WTC11 (cell line): Measurements from ENCODE around the gene KLHL11. TPM values are rescaled to one million over a fixed set of nuclear protein-coding genes. Genes with fewer than 3 reads are reported as not detected.

ENCODE experiments used
- ATAC-seq: fragments of 200-7000 bp; cut with Tn5 transposase; 2 replicates; pipeline ENCODE4 v1.10.0; 2021; ENCODE audit warnings: mild to moderate bottlenecking, moderate library complexity
- CTCF ChIA-PET: fragments of 300-600 bp; sonication (Branson Sonifier 250); formaldehyde crosslinking; loops from one replicate; lab custom pipeline; 2021; ENCODE audit warnings: antibody characterized with exemption; lab: Charles Lee
- POLR2A ChIA-PET: fragments of 350-600 bp; sonication (Branson Sonifier 250); formaldehyde crosslinking; loops from one replicate; lab custom pipeline; 2021; ENCODE audit warnings: antibody characterized with exemption; lab: Charles Lee
- DNase-seq: peaks from one replicate; pipeline ENCODE4 v3.0.0; 2021; ENCODE audit warnings: low spot score
- H3K27ac Mint-ChIP-seq: 2 replicates; pipeline ENCODE4 v1.8.0; 2021; ENCODE audit warnings: mixed read lengths
- H3K27me3 Mint-ChIP-seq: 2 replicates; pipeline ENCODE4 v1.8.0; 2021; ENCODE audit warnings: low read depth, mild to moderate bottlenecking, moderate library complexity, mixed read lengths
- H3K36me3 Mint-ChIP-seq: 2 replicates; pipeline ENCODE4 v1.8.0; 2021; ENCODE audit warnings: mixed read lengths
- H3K4me1 Mint-ChIP-seq: 2 replicates; pipeline ENCODE4 v1.8.0; 2022; ENCODE audit warnings: mixed read lengths
- H3K4me3 Mint-ChIP-seq: 2 replicates; pipeline ENCODE4 v1.8.0; 2021; ENCODE audit warnings: mild to moderate bottlenecking, moderate library complexity, mixed read lengths
- H3K9me3 Mint-ChIP-seq: 2 replicates; pipeline ENCODE4 v1.8.0; 2021; ENCODE audit warnings: mixed read lengths
- EMX1 ChIP-seq: fragments of 250-450 bp; sonication (Bioruptor Pico); IDR thresholded peaks from 2 replicates; pipeline ENCODE4 v1.8.0; 2021; ENCODE audit warnings: mild to moderate bottlenecking
- GABPB1 ChIP-seq: sonication (generic); formaldehyde crosslinking; IDR thresholded peaks from 2 replicates; pipeline ENCODE4 v1.8.1; 2023; ENCODE audit warnings: mild to moderate bottlenecking, missing genetic modification reagents
- IRF2 ChIP-seq: sonication (generic); formaldehyde crosslinking; IDR thresholded peaks from 2 replicates; pipeline ENCODE4 v1.8.0; 2022; ENCODE audit warnings: low read depth, missing genetic modification reagents, borderline replicate concordance
- MXD4 ChIP-seq: fragments of 250-450 bp; sonication (Bioruptor Pico); IDR thresholded peaks from 2 replicates; pipeline ENCODE4 v1.8.0; 2021; ENCODE audit warnings: mild to moderate bottlenecking, moderate library complexity, borderline replicate concordance
- MYBL2 ChIP-seq: sonication (generic); formaldehyde crosslinking; IDR thresholded peaks from 2 replicates; pipeline ENCODE4 v1.8.1; 2023; ENCODE audit warnings: mild to moderate bottlenecking, moderate library complexity, missing genetic modification reagents
- NFATC4 ChIP-seq: fragments of 250-450 bp; sonication (Bioruptor Pico); IDR thresholded peaks from 2 replicates; pipeline ENCODE4 v1.9.0; 2021; ENCODE audit warnings: mild to moderate bottlenecking
- NR2C2 ChIP-seq: sonication (generic); formaldehyde crosslinking; IDR thresholded peaks from 2 replicates; pipeline ENCODE4 v1.8.0; 2022; ENCODE audit warnings: mild to moderate bottlenecking, missing genetic modification reagents
- RORB ChIP-seq: fragments of 250-450 bp; sonication (Bioruptor Pico); IDR thresholded peaks from 2 replicates; pipeline ENCODE4 v1.9.0; 2021; ENCODE audit warnings: mild to moderate bottlenecking
- SMAD4 ChIP-seq: sonication (generic); formaldehyde crosslinking; IDR thresholded peaks from 2 replicates; pipeline ENCODE4 v1.8.0; 2022; ENCODE audit warnings: mild to moderate bottlenecking, missing genetic modification reagents
- STAT6 ChIP-seq: sonication (generic); formaldehyde crosslinking; conservative IDR thresholded peaks from 2 replicates; pipeline ENCODE4 v1.8.1; 2023; ENCODE audit warnings: mild to moderate bottlenecking, low read depth, missing genetic modification reagents, moderate library complexity
- TEAD1 ChIP-seq: sonication (generic); formaldehyde crosslinking; IDR thresholded peaks from 2 replicates; pipeline ENCODE4 v1.8.0; 2022; ENCODE audit warnings: mild to moderate bottlenecking, missing genetic modification reagents
- TP53 ChIP-seq: sonication (generic); formaldehyde crosslinking; IDR thresholded peaks from 2 replicates; pipeline ENCODE4 v1.8.1; 2023; ENCODE audit warnings: mild to moderate bottlenecking, missing genetic modification reagents
- ZNF121 ChIP-seq: sonication (generic); formaldehyde crosslinking; IDR thresholded peaks from 2 replicates; pipeline ENCODE4 v1.8.0; 2023; ENCODE audit warnings: missing genetic modification reagents
- ZNF416 ChIP-seq: fragments of 250-450 bp; sonication (Bioruptor Pico); IDR thresholded peaks from 2 replicates; pipeline ENCODE4 v1.9.0; 2021; ENCODE audit warnings: mild to moderate bottlenecking, inconsistent platforms
- total RNA-seq: library from RNA; stranded (reverse); gene quantifications from 3 replicates; pipeline ENCODE4 v1.2.3, GENCODE V29; 2021
- TF ChIP-seq, protein P1 (sequence below): sonication (generic); formaldehyde crosslinking; IDR thresholded peaks from 2 replicates; pipeline ENCODE4 v1.8.0; 2022; ENCODE audit warnings: missing genetic modification reagents
- TF ChIP-seq, protein P2 (sequence below): fragments of 200-600 bp; IDR thresholded peaks from 2 replicates; pipeline ENCODE4 v1.8.0; 2022; ENCODE audit warnings: antibody characterized with exemption
- TF ChIP-seq, protein P3 (sequence below): sonication (generic); formaldehyde crosslinking; IDR thresholded peaks from 2 replicates; pipeline ENCODE4 v1.8.1; 2022; ENCODE audit warnings: mild to moderate bottlenecking, moderate library complexity, missing genetic modification reagents
- TF ChIP-seq, protein P4 (sequence below): sonication (generic); formaldehyde crosslinking; IDR thresholded peaks from 2 replicates; pipeline ENCODE4 v1.8.0; 2022; ENCODE audit warnings: mild to moderate bottlenecking, missing genetic modification reagents
- TF ChIP-seq, protein P5 (sequence below): sonication (generic); formaldehyde crosslinking; IDR thresholded peaks from 2 replicates; pipeline ENCODE4 v1.8.0; 2023; ENCODE audit warnings: missing genetic modification reagents

The KLHL11 gene
- total RNA-seq, 1 experiment from 2014 or later: 15.0 TPM

- no peaks in the 10 kb centered on the region for H3K27me3 Mint-ChIP-seq
- H3K36me3 Mint-ChIP-seq: peaks cover 43% of the 10 kb centered on the region
- ATAC-seq (no peak), DNase-seq (no peak)
- H3K4me3 Mint-ChIP-seq: no peak overlapping the region
- H3K9me3 Mint-ChIP-seq: no peaks in the 10 kb centered on the region
- TF ChIP-seq GABPB1 (CRISPR knock-in tag) (0 out of 2 replicates have a peak, but pooled peaks have one; percentile 12), NR2C2 (no peak)
- peak overlapping the region; percentile 94 for H3K27ac Mint-ChIP-seq
- ChIA-PET CTCF (interaction anchor here (0.6 to 8.6 kb wide), 5 partner anchors 16 to 114 kb away, joined by 3 to 134 read pairs (median 3); partner anchors contain the start of genes DNAJC7 and ODAD4), POLR2A (interaction anchor here (1.3 kb wide), 1 partner anchor 18 kb away, joined by 3 read pairs; no protein-coding TSS in a partner anchor)
- peaks cover 41% of the 10 kb centered on the region for H3K4me1 Mint-ChIP-seq
Measured at GRCh38 chr17:41914358-41914766, 49.1 kb upstream of the KLHL11 start.

- CTCF ChIA-PET: interaction anchor here (0.7 to 8.6 kb wide), 3 partner anchors 17 to 65 kb away, joined by 3 to 134 read pairs (median 21); partner anchors contain the start of gene ODAD4
- TF ChIP-seq, protein P1, sequence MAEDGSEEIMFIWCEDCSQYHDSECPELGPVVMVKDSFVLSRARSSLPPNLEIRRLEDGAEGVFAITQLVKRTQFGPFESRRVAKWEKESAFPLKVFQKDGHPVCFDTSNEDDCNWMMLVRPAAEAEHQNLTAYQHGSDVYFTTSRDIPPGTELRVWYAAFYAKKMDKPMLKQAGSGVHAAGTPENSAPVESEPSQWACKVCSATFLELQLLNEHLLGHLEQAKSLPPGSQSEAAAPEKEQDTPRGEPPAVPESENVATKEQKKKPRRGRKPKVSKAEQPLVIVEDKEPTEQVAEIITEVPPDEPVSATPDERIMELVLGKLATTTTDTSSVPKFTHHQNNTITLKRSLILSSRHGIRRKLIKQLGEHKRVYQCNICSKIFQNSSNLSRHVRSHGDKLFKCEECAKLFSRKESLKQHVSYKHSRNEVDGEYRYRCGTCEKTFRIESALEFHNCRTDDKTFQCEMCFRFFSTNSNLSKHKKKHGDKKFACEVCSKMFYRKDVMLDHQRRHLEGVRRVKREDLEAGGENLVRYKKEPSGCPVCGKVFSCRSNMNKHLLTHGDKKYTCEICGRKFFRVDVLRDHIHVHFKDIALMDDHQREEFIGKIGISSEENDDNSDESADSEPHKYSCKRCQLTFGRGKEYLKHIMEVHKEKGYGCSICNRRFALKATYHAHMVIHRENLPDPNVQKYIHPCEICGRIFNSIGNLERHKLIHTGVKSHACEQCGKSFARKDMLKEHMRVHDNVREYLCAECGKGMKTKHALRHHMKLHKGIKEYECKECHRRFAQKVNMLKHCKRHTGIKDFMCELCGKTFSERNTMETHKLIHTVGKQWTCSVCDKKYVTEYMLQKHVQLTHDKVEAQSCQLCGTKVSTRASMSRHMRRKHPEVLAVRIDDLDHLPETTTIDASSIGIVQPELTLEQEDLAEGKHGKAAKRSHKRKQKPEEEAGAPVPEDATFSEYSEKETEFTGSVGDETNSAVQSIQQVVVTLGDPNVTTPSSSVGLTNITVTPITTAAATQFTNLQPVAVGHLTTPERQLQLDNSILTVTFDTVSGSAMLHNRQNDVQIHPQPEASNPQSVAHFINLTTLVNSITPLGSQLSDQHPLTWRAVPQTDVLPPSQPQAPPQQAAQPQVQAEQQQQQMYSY (CRISPR knock-in tag): no peak
- TF ChIP-seq ZNF121 (CRISPR knock-in tag): peak; percentile 69; the same call in 1 of the 2 replicates
- TF ChIP-seq, all 79 proteins: peak for 1
- H3K4me1 Mint-ChIP-seq: peaks cover 41% of the 10 kb centered on the region
- no peaks in the 10 kb centered on the region for H3K9me3 Mint-ChIP-seq
- DNase-seq: peak; percentile 29
- H3K36me3 Mint-ChIP-seq: peaks cover 47% of the 10 kb centered on the region
- peak; percentile 40 for ATAC-seq
- no peaks in the 10 kb centered on the region for H3K27me3 Mint-ChIP-seq
- H3K27ac Mint-ChIP-seq: peak overlapping the region; percentile 94
- POLR2A ChIA-PET: interaction anchor here (1.3 kb wide), 1 partner anchor 17 kb away, joined by 3 read pairs; no protein-coding TSS in a partner anchor
- H3K4me3 Mint-ChIP-seq: no peak overlapping the region
Measured at GRCh38 chr17:41913798-41914197, 48.6 kb upstream of the KLHL11 start.

GRCh38 chr17:41912925-41913324 lies 47.7 kb upstream of the KLHL11 start:
- CTCF ChIA-PET: interaction anchor here (1.0 to 8.6 kb wide), 4 partner anchors 17 to 105 kb away, joined by 3 to 134 read pairs (median 12); partner anchors contain the start of genes DNAJC7, FKBP10 and ODAD4
- Mint-ChIP-seq H3K27me3 (no peaks in the 10 kb centered on the region), H3K36me3 (peaks cover 56% of the 10 kb centered on the region), H3K27ac (peak overlapping the region; percentile 8; the same call in 1 of the 2 replicates), H3K9me3 (no peaks in the 10 kb centered on the region), H3K4me1 (peaks cover 41% of the 10 kb centered on the region), H3K4me3 (no peak overlapping the region)
- POLR2A ChIA-PET: no interaction called here
- ATAC-seq (no peak), DNase-seq (no peak)
- no peak for TF ChIP-seq TEAD1 (CRISPR knock-in tag)
- TF ChIP-seq, protein P2, sequence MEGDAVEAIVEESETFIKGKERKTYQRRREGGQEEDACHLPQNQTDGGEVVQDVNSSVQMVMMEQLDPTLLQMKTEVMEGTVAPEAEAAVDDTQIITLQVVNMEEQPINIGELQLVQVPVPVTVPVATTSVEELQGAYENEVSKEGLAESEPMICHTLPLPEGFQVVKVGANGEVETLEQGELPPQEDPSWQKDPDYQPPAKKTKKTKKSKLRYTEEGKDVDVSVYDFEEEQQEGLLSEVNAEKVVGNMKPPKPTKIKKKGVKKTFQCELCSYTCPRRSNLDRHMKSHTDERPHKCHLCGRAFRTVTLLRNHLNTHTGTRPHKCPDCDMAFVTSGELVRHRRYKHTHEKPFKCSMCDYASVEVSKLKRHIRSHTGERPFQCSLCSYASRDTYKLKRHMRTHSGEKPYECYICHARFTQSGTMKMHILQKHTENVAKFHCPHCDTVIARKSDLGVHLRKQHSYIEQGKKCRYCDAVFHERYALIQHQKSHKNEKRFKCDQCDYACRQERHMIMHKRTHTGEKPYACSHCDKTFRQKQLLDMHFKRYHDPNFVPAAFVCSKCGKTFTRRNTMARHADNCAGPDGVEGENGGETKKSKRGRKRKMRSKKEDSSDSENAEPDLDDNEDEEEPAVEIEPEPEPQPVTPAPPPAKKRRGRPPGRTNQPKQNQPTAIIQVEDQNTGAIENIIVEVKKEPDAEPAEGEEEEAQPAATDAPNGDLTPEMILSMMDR: no peak
- TF ChIP-seq MXD4 (CRISPR knock-in tag): no peak
- TF ChIP-seq EMX1 (CRISPR knock-in tag): no peak
- TF ChIP-seq, protein P3, sequence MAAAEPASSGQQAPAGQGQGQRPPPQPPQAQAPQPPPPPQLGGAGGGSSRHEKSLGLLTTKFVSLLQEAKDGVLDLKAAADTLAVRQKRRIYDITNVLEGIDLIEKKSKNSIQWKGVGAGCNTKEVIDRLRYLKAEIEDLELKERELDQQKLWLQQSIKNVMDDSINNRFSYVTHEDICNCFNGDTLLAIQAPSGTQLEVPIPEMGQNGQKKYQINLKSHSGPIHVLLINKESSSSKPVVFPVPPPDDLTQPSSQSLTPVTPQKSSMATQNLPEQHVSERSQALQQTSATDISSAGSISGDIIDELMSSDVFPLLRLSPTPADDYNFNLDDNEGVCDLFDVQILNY: no peak
- no peak for TF ChIP-seq STAT6 (CRISPR knock-in tag)
- TF ChIP-seq ZNF416 (CRISPR knock-in tag): no peak
- TF ChIP-seq MYBL2 (CRISPR knock-in tag): no peak
- TF ChIP-seq, protein P4, sequence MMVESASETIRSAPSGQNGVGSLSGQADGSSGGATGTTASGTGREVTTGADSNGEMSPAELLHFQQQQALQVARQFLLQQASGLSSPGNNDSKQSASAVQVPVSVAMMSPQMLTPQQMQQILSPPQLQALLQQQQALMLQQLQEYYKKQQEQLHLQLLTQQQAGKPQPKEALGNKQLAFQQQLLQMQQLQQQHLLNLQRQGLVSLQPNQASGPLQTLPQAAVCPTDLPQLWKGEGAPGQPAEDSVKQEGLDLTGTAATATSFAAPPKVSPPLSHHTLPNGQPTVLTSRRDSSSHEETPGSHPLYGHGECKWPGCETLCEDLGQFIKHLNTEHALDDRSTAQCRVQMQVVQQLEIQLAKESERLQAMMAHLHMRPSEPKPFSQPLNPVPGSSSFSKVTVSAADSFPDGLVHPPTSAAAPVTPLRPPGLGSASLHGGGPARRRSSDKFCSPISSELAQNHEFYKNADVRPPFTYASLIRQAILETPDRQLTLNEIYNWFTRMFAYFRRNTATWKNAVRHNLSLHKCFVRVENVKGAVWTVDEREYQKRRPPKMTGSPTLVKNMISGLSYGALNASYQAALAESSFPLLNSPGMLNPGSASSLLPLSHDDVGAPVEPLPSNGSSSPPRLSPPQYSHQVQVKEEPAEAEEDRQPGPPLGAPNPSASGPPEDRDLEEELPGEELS (CRISPR knock-in tag): no peak
- TF ChIP-seq NFATC4 (CRISPR knock-in tag): no peak
- no peak for TF ChIP-seq TP53 (CRISPR knock-in tag)
- TF ChIP-seq IRF2 (CRISPR knock-in tag): no peak
- TF ChIP-seq, protein P5, sequence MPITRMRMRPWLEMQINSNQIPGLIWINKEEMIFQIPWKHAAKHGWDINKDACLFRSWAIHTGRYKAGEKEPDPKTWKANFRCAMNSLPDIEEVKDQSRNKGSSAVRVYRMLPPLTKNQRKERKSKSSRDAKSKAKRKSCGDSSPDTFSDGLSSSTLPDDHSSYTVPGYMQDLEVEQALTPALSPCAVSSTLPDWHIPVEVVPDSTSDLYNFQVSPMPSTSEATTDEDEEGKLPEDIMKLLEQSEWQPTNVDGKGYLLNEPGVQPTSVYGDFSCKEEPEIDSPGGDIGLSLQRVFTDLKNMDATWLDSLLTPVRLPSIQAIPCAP (CRISPR knock-in tag): no peak
- TF ChIP-seq SMAD4: no peak
- no peak for TF ChIP-seq GABPB1 (CRISPR knock-in tag)
- TF ChIP-seq RORB: no peak
